Osteocyte (in vitro differentiated cells): ENCODE results near the gene STRADB. TPM values are rescaled to one million over a fixed set of nuclear protein-coding genes. Genes with fewer than 3 reads are reported as not detected.

Experiments
- DNase-seq: peaks from one replicate; pipeline ENCODE4 v3.0.0; 2021; ENCODE audit warnings: mixed read lengths; ENCODE audit not compliant: unreplicated experiment; ENCODE audit errors: extremely low spot score
- H3K27ac Mint-ChIP-seq: one replicate; pipeline ENCODE4 v1.8.0; 2021; ENCODE audit warnings: mild to moderate bottlenecking, mixed read lengths; ENCODE audit not compliant: unreplicated experiment
- H3K27me3 Mint-ChIP-seq: one replicate; pipeline ENCODE4 v1.8.0; 2021; ENCODE audit warnings: mixed read lengths; ENCODE audit not compliant: unreplicated experiment
- H3K36me3 Mint-ChIP-seq: one replicate; pipeline ENCODE4 v1.8.0; 2021; ENCODE audit warnings: mixed read lengths; ENCODE audit not compliant: unreplicated experiment
- H3K4me1 Mint-ChIP-seq: one replicate; pipeline ENCODE4 v1.8.0; 2021; ENCODE audit warnings: mixed read lengths; ENCODE audit not compliant: unreplicated experiment
- H3K4me3 Mint-ChIP-seq: one replicate; pipeline ENCODE4 v1.8.0; 2021; ENCODE audit warnings: mild to moderate bottlenecking, moderate library complexity, mixed read lengths; ENCODE audit not compliant: unreplicated experiment
- H3K9me3 Mint-ChIP-seq: one replicate; pipeline ENCODE4 v1.8.0; 2021; ENCODE audit warnings: mixed read lengths; ENCODE audit not compliant: unreplicated experiment
- CTCF ChIP-seq: fragments of 200-600 bp; sonication (generic); IDR thresholded peaks from 2 replicates; pipeline ENCODE4 v1.5.0; 2021; ENCODE audit warnings: antibody characterized with exemption, mild to moderate bottlenecking, moderate library complexity
- total RNA-seq: library from RNA; stranded (reverse); gene quantifications from 2 replicates; pipeline ENCODE4 v1.2.1, GENCODE V29; 2021

The STRADB gene
- total RNA-seq, 1 donor from 2014 or later = 18.5 TPM

GRCh38 chr2:201440182-201440581, 11.4 kb upstream of the STRADB start:
- no peak overlapping the region for H3K4me3 Mint-ChIP-seq
- H3K36me3 Mint-ChIP-seq = no peaks in the 10 kb centered on the region
- H3K27ac Mint-ChIP-seq = no peak overlapping the region
- DNase-seq = no peak
- TF ChIP-seq CTCF = no peak
- H3K9me3 Mint-ChIP-seq = no peaks in the 10 kb centered on the region
- H3K4me1 Mint-ChIP-seq = peaks cover 8% of the 10 kb centered on the region
- H3K27me3 Mint-ChIP-seq = no peaks in the 10 kb centered on the region

- Mint-ChIP-seq H3K36me3 (peaks cover 3% of the 10 kb centered on the region), H3K4me1 (peaks cover 4% of the 10 kb centered on the region), H3K4me3 (no peak overlapping the region), H3K27ac (peak overlapping the region; percentile 6), H3K9me3 (no peaks in the 10 kb centered on the region), H3K27me3 (no peaks in the 10 kb centered on the region)
- DNase-seq = no peak
- TF ChIP-seq CTCF = no peak
Measured at GRCh38 chr2:201441409-201441808, 10.1 kb upstream of the STRADB start.

- H3K36me3 Mint-ChIP-seq = peaks cover 10% of the 10 kb centered on the region
- peaks cover 11% of the 10 kb centered on the region for H3K4me1 Mint-ChIP-seq
- H3K27ac Mint-ChIP-seq = no peak overlapping the region
- no peak for TF ChIP-seq CTCF
- no peaks in the 10 kb centered on the region for H3K27me3 Mint-ChIP-seq
- H3K9me3 Mint-ChIP-seq = no peaks in the 10 kb centered on the region
- H3K4me3 Mint-ChIP-seq = no peak overlapping the region
- DNase-seq = no peak
Measured at GRCh38 chr2:201444746-201445465, 6.6 kb upstream of the STRADB start.

- DNase-seq = no peak
- H3K36me3 Mint-ChIP-seq = peaks cover 10% of the 10 kb centered on the region
- TF ChIP-seq CTCF = no peak
- H3K4me3 Mint-ChIP-seq = no peak overlapping the region
- H3K27me3 Mint-ChIP-seq = no peaks in the 10 kb centered on the region
- H3K9me3 Mint-ChIP-seq = no peaks in the 10 kb centered on the region
- H3K4me1 Mint-ChIP-seq = peaks cover 13% of the 10 kb centered on the region
- no peak overlapping the region for H3K27ac Mint-ChIP-seq
Measured at GRCh38 chr2:201447086-201447485, 4.5 kb upstream of the STRADB start.

- no peak for TF ChIP-seq CTCF
- peaks cover 10% of the 10 kb centered on the region for H3K36me3 Mint-ChIP-seq
- H3K4me3 Mint-ChIP-seq = no peak overlapping the region
- no peak for DNase-seq
- peaks cover 20% of the 10 kb centered on the region for H3K4me1 Mint-ChIP-seq
- H3K9me3 Mint-ChIP-seq = no peaks in the 10 kb centered on the region
- no peak overlapping the region for H3K27ac Mint-ChIP-seq
- no peaks in the 10 kb centered on the region for H3K27me3 Mint-ChIP-seq
Measured at GRCh38 chr2:201448061-201448460, 3.5 kb upstream of the STRADB start.
